GM23338 (cell line): ENCODE measurements around the gene NRSN2. TPM values are rescaled to one million over a fixed set of nuclear protein-coding genes. Genes with fewer than 3 reads are reported as not detected.

Experiments
- ATAC-seq: fragments of 200-7000 bp; cut with Tn5 transposase; 3 replicates; pipeline ENCODE4 v1.9.1; 2020
- DNase-seq: peaks from one replicate; pipeline ENCODE4 v3.0.0-alpha.2; 2015; ENCODE audit warnings: low spot score
- H2AFZ ChIP-seq: fragments of 200-600 bp; sonication (generic); 2 replicates; pipeline ENCODE4 v1.8.0; 2016; ENCODE audit warnings: antibody characterized with exemption, mild to moderate bottlenecking, moderate library complexity
- H3F3A ChIP-seq: fragments of 200-600 bp; sonication (generic); replicated peaks from 2 replicates; pipeline ENCODE4 v1.8.0; 2017; ENCODE audit warnings: antibody characterized with exemption, mixed run types, low read depth
- H3K27ac ChIP-seq: fragments of 200-600 bp; sonication (generic); 2 replicates; pipeline ENCODE4 v1.6.1; 2016; ENCODE audit warnings: low read depth
- H3K27me3 ChIP-seq: fragments of 200-600 bp; sonication (generic); 2 replicates; pipeline ENCODE4 v1.8.0; 2016; ENCODE audit warnings: mild to moderate bottlenecking, mixed run types, moderate library complexity; ENCODE audit not compliant: insufficient read depth
- H3K36me3 ChIP-seq: fragments of 200-600 bp; sonication (generic); 2 replicates; pipeline ENCODE4 v1.8.0; 2016; ENCODE audit warnings: mild to moderate bottlenecking; ENCODE audit not compliant: insufficient read depth
- H3K4me1 ChIP-seq: fragments of 200-600 bp; sonication (generic); 2 replicates; pipeline ENCODE4 v1.8.0; 2016; ENCODE audit warnings: mild to moderate bottlenecking, moderate library complexity; ENCODE audit not compliant: insufficient read depth
- H3K4me2 ChIP-seq: fragments of 200-600 bp; sonication (generic); 2 replicates; pipeline ENCODE4 v1.7.1; 2017; ENCODE audit warnings: mixed run types
- H3K4me3 ChIP-seq: fragments of 200-600 bp; sonication (generic); 2 replicates; pipeline ENCODE4 v1.6.1; 2016; ENCODE audit warnings: mixed run types
- H3K79me2 ChIP-seq: fragments of 200-600 bp; sonication (generic); replicated peaks from 2 replicates; pipeline ENCODE4 v1.8.0; 2017; ENCODE audit warnings: mild to moderate bottlenecking; ENCODE audit not compliant: insufficient read depth
- H3K9me2 ChIP-seq: fragments of 200-600 bp; sonication (generic); 2 replicates; pipeline ENCODE4 v1.8.0; 2017; ENCODE audit not compliant: insufficient read depth
- H4K20me1 ChIP-seq: fragments of 200-600 bp; sonication (generic); replicated peaks from 2 replicates; pipeline ENCODE4 v1.8.0; 2017; ENCODE audit warnings: mild to moderate bottlenecking; ENCODE audit not compliant: insufficient read depth
- H3K27ac Mint-ChIP-seq: 2 replicates; pipeline ENCODE4 v1.8.0; 2020; ENCODE audit warnings: inconsistent platforms, mild to moderate bottlenecking, moderate library complexity, mixed read lengths
- H3K27me3 Mint-ChIP-seq: 3 replicates; pipeline ENCODE4 v1.8.0; 2022; ENCODE audit warnings: low read depth, mild to moderate bottlenecking, moderate library complexity, mixed read lengths, inconsistent platforms; ENCODE audit not compliant: insufficient read depth, poor library complexity
- H3K36me3 Mint-ChIP-seq: 3 replicates; pipeline ENCODE4 v1.8.0; 2021; ENCODE audit warnings: low read depth, mild to moderate bottlenecking, inconsistent platforms, moderate library complexity, mixed read lengths
- H3K4me1 Mint-ChIP-seq: 3 replicates; pipeline ENCODE4 v1.8.0; 2020; ENCODE audit warnings: mild to moderate bottlenecking, inconsistent platforms, mixed read lengths
- H3K4me3 Mint-ChIP-seq: 3 replicates; pipeline ENCODE4 v1.8.0; 2021; ENCODE audit warnings: moderate library complexity, mild to moderate bottlenecking, inconsistent platforms, mixed read lengths
- H3K9me3 Mint-ChIP-seq: 3 replicates; pipeline ENCODE4 v1.8.0; 2020; ENCODE audit warnings: moderate library complexity, mild to moderate bottlenecking, inconsistent platforms, mixed read lengths
- CREB1 ChIP-seq: fragments of 250-450 bp; sonication (Bioruptor Pico); IDR thresholded peaks from 2 replicates; pipeline ENCODE4 v1.5.0; 2020; ENCODE audit warnings: low read depth, mild to moderate bottlenecking, moderate library complexity
- JUNB ChIP-seq: IDR thresholded peaks from one replicate; pipeline ENCODE4 v1.6.1; 2016; ENCODE audit warnings: antibody characterized with exemption; ENCODE audit not compliant: unreplicated experiment
- STAT1 ChIP-seq: IDR thresholded peaks from one replicate; pipeline ENCODE4 v1.6.1; 2016; ENCODE audit warnings: antibody characterized with exemption; ENCODE audit not compliant: unreplicated experiment
- ZNF114 ChIP-seq: fragments of 250-450 bp; sonication (Bioruptor Pico); IDR thresholded peaks from 2 replicates; pipeline ENCODE4 v1.5.0; 2020; ENCODE audit warnings: mild to moderate bottlenecking, moderate library complexity
- ZNF331 ChIP-seq: fragments of 250-450 bp; sonication (Bioruptor Pico); IDR thresholded peaks from 2 replicates; pipeline ENCODE4 v1.5.0; 2020; ENCODE audit warnings: low read depth, mild to moderate bottlenecking, moderate library complexity
- polyA plus RNA-seq: library from polyadenylated mRNA; unstranded; fragments of >200 nt; fragmentation: Nextera tagmentation; extraction: Ambion mirVana; gene quantifications from 2 replicates; pipeline ENCODE4 v1.2.1, GENCODE V29; 2016
- total RNA-seq: library from RNA; depleted of rRNA; stranded (reverse); fragments of >200 nt; shearing (Covaris generic); gene quantifications from 2 replicates; pipeline ENCODE4 v1.2.3, GENCODE V29; 2014
- TF ChIP-seq, protein P1 (sequence below): fragments of 250-450 bp; sonication (Bioruptor Pico); IDR thresholded peaks from 2 replicates; pipeline ENCODE4 v1.5.0; 2020; ENCODE audit warnings: mild to moderate bottlenecking, moderate library complexity
- TF ChIP-seq, protein P2 (sequence below), 2 experiments: fragments of 200-600 bp in 1 of 2; sonication (generic) in 1 of 2; conservative IDR thresholded peaks; 2 replicates each; pipeline versions ENCODE4 v1.5.1 to v1.6.1; 2016 to 2017; ENCODE audit warnings: antibody characterized with exemption in 2 of 2, low read depth in 2 of 2, mild to moderate bottlenecking in 2 of 2, moderate library complexity in 1 of 2
- TF ChIP-seq, protein P3 (sequence below): IDR thresholded peaks from 2 replicates; pipeline ENCODE4 v1.6.1; 2016; ENCODE audit warnings: antibody characterized with exemption

NRSN2 gene
- total and polyA plus RNA-seq, 2 experiments from 2014 or later, result 14.4 to 17.9 TPM

DNA sequence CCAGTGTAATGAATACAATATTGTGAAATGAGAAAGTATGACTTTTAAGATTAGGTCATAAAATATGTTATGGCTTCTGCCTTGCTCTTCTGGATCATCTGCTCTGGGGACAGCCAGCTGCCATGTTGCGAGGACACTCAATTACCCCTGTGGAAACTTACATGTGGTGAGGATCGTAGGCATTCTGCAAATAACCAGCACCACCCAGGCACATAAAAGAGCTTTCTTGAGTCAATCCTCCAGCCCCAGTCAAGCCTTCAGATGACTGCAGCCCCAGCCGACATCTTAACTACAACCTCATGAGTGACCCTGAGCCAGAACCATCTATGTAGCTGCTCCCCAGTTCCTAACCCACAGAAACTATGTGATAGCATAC lies 56.7 kb downstream of the NRSN2 start (continued):
- TF ChIP-seq, protein P1, sequence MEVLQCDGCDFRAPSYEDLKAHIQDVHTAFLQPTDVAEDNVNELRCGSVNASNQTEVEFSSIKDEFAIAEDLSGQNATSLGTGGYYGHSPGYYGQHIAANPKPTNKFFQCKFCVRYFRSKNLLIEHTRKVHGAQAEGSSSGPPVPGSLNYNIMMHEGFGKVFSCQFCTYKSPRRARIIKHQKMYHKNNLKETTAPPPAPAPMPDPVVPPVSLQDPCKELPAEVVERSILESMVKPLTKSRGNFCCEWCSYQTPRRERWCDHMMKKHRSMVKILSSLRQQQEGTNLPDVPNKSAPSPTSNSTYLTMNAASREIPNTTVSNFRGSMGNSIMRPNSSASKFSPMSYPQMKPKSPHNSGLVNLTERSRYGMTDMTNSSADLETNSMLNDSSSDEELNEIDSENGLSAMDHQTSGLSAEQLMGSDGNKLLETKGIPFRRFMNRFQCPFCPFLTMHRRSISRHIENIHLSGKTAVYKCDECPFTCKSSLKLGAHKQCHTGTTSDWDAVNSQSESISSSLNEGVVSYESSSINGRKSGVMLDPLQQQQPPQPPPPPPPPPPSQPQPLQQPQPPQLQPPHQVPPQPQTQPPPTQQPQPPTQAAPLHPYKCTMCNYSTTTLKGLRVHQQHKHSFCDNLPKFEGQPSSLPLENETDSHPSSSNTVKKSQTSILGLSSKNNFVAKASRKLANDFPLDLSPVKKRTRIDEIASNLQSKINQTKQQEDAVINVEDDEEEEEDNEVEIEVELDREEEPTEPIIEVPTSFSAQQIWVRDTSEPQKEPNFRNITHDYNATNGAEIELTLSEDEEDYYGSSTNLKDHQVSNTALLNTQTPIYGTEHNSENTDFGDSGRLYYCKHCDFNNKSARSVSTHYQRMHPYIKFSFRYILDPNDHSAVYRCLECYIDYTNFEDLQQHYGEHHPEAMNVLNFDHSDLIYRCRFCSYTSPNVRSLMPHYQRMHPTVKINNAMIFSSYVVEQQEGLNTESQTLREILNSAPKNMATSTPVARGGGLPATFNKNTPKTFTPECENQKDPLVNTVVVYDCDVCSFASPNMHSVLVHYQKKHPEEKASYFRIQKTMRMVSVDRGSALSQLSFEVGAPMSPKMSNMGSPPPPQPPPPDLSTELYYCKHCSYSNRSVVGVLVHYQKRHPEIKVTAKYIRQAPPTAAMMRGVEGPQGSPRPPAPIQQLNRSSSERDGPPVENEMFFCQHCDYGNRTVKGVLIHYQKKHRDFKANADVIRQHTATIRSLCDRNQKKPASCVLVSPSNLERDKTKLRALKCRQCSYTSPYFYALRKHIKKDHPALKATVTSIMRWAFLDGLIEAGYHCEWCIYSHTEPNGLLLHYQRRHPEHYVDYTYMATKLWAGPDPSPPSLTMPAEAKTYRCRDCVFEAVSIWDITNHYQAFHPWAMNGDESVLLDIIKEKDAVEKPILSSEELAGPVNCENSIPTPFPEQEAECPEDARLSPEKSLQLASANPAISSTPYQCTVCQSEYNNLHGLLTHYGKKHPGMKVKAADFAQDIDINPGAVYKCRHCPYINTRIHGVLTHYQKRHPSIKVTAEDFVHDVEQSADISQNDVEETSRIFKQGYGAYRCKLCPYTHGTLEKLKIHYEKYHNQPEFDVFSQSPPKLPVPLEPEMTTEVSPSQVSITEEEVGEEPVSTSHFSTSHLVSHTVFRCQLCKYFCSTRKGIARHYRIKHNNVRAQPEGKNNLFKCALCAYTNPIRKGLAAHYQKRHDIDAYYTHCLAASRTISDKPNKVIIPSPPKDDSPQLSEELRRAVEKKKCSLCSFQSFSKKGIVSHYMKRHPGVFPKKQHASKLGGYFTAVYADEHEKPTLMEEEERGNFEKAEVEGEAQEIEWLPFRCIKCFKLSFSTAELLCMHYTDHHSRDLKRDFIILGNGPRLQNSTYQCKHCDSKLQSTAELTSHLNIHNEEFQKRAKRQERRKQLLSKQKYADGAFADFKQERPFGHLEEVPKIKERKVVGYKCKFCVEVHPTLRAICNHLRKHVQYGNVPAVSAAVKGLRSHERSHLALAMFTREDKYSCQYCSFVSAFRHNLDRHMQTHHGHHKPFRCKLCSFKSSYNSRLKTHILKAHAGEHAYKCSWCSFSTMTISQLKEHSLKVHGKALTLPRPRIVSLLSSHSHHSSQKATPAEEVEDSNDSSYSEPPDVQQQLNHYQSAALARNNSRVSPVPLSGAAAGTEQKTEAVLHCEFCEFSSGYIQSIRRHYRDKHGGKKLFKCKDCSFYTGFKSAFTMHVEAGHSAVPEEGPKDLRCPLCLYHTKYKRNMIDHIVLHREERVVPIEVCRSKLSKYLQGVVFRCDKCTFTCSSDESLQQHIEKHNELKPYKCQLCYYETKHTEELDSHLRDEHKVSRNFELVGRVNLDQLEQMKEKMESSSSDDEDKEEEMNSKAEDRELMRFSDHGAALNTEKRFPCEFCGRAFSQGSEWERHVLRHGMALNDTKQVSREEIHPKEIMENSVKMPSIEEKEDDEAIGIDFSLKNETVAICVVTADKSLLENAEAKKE (CRISPR knock-in tag), result no peak
- no peak for TF ChIP-seq JUNB
- TF ChIP-seq STAT1, result no peak
- TF ChIP-seq, protein P2, sequence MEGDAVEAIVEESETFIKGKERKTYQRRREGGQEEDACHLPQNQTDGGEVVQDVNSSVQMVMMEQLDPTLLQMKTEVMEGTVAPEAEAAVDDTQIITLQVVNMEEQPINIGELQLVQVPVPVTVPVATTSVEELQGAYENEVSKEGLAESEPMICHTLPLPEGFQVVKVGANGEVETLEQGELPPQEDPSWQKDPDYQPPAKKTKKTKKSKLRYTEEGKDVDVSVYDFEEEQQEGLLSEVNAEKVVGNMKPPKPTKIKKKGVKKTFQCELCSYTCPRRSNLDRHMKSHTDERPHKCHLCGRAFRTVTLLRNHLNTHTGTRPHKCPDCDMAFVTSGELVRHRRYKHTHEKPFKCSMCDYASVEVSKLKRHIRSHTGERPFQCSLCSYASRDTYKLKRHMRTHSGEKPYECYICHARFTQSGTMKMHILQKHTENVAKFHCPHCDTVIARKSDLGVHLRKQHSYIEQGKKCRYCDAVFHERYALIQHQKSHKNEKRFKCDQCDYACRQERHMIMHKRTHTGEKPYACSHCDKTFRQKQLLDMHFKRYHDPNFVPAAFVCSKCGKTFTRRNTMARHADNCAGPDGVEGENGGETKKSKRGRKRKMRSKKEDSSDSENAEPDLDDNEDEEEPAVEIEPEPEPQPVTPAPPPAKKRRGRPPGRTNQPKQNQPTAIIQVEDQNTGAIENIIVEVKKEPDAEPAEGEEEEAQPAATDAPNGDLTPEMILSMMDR (conservative IDR thresholded peaks at IDR 0.05; ENCODE audit: low read depth in 2 of 2), result no peak

DNA sequence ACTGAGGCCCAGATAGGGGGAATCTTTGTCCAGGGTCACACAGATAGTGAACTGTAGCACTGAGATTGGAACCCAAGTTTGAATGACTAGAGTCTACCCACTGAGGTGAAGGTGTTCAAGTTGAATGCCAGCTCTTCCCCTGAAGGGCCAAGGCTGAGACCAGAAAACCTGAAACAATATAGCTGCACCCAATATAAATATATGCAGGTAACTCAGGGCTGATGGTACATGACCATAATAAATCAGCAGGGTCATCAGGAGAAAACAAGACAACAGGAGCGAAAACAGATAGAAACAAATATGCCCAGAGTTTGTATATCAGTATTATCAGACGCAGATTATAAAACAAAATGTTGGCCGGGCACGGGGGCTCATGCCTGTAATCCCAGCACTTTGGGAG lies 57.2 kb downstream of the NRSN2 start:
- peaks cover 3% of the 10 kb centered on the region; the same call in 1 of the 3 replicates for H3K36me3 Mint-ChIP-seq
- ATAC-seq, result no peak
- H3K4me1 ChIP-seq, result peaks cover 15% of the 10 kb centered on the region
- H3K9me2 ChIP-seq, result no peaks in the 10 kb centered on the region
- no peak overlapping the region for H3K4me3 Mint-ChIP-seq
- no peaks in the 10 kb centered on the region; the same call in 1 of the 2 replicates for H4K20me1 ChIP-seq
- H3K27ac Mint-ChIP-seq, result no peak overlapping the region
- no peak overlapping the region for H3K4me3 ChIP-seq
- no peak overlapping the region for H2AFZ ChIP-seq
- DNase-seq, result no peak
- H3K27me3 Mint-ChIP-seq, result peaks cover 9% of the 10 kb centered on the region
- H3K27ac ChIP-seq, result no peak overlapping the region
- peaks cover 29% of the 10 kb centered on the region for H3K4me1 Mint-ChIP-seq
- H3K36me3 ChIP-seq, result no peaks in the 10 kb centered on the region
- H3K27me3 ChIP-seq, result no peaks in the 10 kb centered on the region
- peaks cover 5% of the 10 kb centered on the region for H3K9me3 Mint-ChIP-seq
- no peak overlapping the region for H3K4me2 ChIP-seq
- H3K79me2 ChIP-seq, result peaks cover 9% of the 10 kb centered on the region
- H3F3A ChIP-seq, result peaks cover 5% of the 10 kb centered on the region; the same call in 1 of the 2 replicates
- TF ChIP-seq ZNF114 (CRISPR knock-in tag), result no peak
- TF ChIP-seq CREB1 (CRISPR knock-in tag), result no peak
- no peak for TF ChIP-seq ZNF331
- TF ChIP-seq, protein P3, sequence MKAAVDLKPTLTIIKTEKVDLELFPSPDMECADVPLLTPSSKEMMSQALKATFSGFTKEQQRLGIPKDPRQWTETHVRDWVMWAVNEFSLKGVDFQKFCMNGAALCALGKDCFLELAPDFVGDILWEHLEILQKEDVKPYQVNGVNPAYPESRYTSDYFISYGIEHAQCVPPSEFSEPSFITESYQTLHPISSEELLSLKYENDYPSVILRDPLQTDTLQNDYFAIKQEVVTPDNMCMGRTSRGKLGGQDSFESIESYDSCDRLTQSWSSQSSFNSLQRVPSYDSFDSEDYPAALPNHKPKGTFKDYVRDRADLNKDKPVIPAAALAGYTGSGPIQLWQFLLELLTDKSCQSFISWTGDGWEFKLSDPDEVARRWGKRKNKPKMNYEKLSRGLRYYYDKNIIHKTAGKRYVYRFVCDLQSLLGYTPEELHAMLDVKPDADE, result no peak
